ENCODE data around the gene ASB8. TPM values are rescaled to one million over a fixed set of nuclear protein-coding genes. Genes with fewer than 3 reads are reported as not detected.
A peak's percentile ranks its signal among the peaks of the same experiment; 100 is the strongest.
"Not testable (repeated sequence)": the region's sequence is repeated elsewhere in the genome, so short reads cannot be mapped to it uniquely, and the experiment has no call there.

Gene ASB8
- total RNA-seq, 2 experiments from 2014 or later = 28.8 to 33.0 TPM

DNA sequence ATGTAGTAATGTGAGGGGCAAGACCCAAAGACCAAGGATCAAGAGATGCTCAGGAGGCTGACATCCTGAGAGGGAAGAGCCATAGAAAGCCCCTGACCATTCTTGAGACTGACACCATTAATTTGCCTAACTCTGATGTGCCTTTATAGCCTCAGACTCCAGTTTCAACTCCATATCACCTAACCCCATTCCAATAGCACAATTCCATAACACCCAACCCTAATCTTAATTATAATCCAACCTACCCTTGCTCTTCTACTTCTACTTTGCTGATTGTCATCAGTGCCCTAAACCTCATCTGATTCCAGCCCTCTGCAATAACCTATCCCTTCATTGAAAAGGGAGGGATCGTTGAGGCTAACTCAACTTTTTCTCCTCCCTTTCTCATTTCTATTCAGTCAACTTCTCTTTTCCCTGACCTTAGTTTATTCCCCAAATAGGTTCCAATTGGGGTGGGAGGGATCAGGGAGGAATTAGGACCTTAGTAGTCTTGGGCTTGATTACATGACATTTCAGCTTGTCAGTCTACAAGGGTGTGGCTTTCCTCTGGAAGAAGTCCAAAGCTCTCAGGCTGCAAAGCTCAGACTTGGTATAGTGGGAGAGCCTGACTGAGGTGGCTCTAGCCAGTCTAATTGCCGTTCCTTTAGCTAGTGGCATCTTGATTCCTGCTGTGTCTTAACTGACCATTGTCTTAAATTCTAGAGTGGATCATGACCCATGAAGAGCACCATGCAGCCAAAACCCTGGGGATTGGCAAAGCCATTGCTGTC lies 35.1 kb downstream of the ASB8 start:
- no peak for ATAC-seq
- intact Hi-C loops (cut with DNase I, micrococcal nuclease) = no loop called here
- peaks cover 27% of the 10 kb centered on the region for H3K36me3 Mint-ChIP-seq (ENCODE audit: low read depth)
- no peaks in the 10 kb centered on the region for H3K27me3 Mint-ChIP-seq
- ChIA-PET POLR2A (no interaction called here), CTCF (interaction anchor here (1.0 to 1.4 kb wide), 2 partner anchors 17 to 20 kb away, joined by 3 to 4 read pairs; partner anchors contain the start of gene SENP1)
- H3K4me3 Mint-ChIP-seq = no peak overlapping the region
- peaks cover 16% of the 10 kb centered on the region for H3K4me1 Mint-ChIP-seq
- no peak overlapping the region for H3K27ac Mint-ChIP-seq
- DNase-seq = no peak
- no peaks in the 10 kb centered on the region for H3K9me3 Mint-ChIP-seq (ENCODE audit: low read depth)

DNA sequence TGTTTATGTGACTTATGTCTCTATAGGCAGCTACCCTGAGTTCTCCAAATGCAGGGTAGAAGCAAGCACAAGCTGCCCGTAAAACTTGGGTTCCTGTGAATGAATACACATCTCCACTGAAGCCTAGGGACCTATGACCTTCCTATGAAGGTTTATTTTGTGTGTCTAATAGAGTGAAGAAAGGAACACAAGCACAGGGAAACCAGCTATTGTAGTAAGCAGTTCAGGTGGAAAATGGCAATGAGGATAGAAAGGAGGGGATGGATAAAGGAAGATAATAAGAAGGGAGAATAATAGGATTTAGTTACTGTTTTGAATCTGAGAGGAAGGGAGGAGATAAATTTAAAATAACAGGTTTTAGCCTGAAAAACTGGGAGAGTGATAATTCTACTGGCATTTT lies 35.8 kb downstream of the ASB8 start:
- intact Hi-C loops (cut with DNase I, micrococcal nuclease) = no loop called here
- Mint-ChIP-seq H3K9me3 (ENCODE audit: low read depth) (no peaks in the 10 kb centered on the region), H3K4me3 (no peak overlapping the region), H3K4me1 (peaks cover 16% of the 10 kb centered on the region), H3K27me3 (peaks cover 3% of the 10 kb centered on the region), H3K36me3 (ENCODE audit: low read depth) (peaks cover 23% of the 10 kb centered on the region), H3K27ac (no peak overlapping the region)
- ChIA-PET POLR2A (no interaction called here), CTCF (interaction anchor here (0.7 to 1.4 kb wide), 3 partner anchors 16 to 990 kb away, joined by 3 to 4 read pairs (median 3); partner anchors contain the start of gene SENP1)
- ATAC-seq (no peak), DNase-seq (no peak)

DNA sequence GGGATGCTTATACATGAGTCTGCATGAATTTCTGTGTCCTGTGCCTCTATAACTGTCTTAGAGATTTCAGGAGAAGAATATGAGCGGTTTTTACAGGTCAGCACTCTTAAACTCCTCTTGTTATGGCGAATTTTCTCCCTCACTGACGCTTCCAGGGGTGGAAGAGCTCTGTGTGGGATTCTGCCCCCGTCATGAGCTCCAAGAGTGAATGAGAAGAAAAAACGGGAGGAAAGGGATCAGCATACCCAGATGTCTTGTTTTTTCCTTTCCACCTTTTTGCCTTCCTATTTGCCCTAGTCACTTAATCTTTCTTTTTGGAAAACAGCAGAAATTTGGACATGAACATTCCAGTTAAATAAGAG lies 37.5 kb downstream of the ASB8 start:
- CTCF ChIA-PET = interaction anchor here (1.1 to 1.4 kb wide), 4 partner anchors 23 to 499 kb away, joined by 3 to 4 read pairs (median 3); partner anchors contain the start of gene ASB8
- Mint-ChIP-seq H3K36me3 (ENCODE audit: low read depth) (peaks cover 16% of the 10 kb centered on the region), H3K4me1 (peaks cover 16% of the 10 kb centered on the region), H3K27me3 (peaks cover 5% of the 10 kb centered on the region), H3K27ac (peak overlapping the region; percentile 61), H3K9me3 (ENCODE audit: low read depth) (no peaks in the 10 kb centered on the region), H3K4me3 (peak overlapping the region; percentile 93)
- intact Hi-C loops (cut with DNase I, micrococcal nuclease) = loop anchor here (1.0 kb wide), 2 partner anchors 14 to 37 kb away; partner anchors contain the start of genes SENP1 (in 2 of the 2) and ASB8 (in 1 of the 2)
- DNase-seq (no peak), ATAC-seq (no peak)
- POLR2A ChIA-PET = interaction anchor here (0.6 kb wide), 1 partner anchor 36 kb away, joined by 3 read pairs; no protein-coding TSS in a partner anchor

DNA sequence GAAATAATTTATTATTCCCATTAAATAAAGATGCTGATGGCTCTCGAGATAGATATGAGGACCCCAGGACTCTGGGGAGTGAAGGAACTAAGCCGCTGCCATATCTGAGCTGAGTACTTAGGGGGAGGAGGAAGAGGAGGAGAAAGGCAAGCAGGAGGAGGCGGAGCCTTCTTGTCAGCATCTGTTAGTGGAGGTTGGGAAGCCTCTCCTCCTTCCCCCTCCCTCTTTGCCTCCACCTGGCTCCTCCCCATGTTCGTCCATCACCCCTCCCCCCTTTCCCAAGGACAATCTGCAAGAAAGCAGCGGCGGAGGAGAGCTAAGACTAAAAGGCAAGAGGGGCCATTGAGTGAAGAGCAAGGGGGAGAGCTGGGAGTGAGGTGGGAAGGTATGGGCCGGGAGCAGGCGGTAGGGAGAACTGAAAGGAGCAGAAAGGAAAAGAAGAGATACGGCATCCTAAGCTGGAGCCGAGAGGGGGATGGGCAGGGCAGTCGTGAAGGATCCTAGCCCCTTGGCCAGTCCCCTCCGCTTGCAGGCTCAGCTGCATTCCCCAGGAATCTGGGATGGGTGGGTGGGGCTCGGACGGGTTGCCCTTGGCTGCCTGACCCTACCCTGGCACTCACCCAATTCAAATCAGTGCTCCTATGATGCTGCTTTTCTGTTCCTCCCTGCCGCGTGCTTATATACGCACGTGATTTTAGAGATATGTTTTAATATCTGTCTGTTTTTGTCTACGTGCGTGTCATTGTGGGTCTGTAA lies 38.1 kb downstream of the ASB8 start, which contains the start of gene PFKM:
Gene PFKM, plus strand, starts transcription at position 287 of the 756 bp plus-strand sequence. CDS start 3,411 bp downstream, outside the sequence.
- Mint-ChIP-seq H3K27ac (peak within 1 kb of the TSS; percentile 89), H3K36me3 (ENCODE audit: low read depth) (peaks cover 11% of the 10 kb centered on the region), H3K9me3 (ENCODE audit: low read depth) (no peaks in the 10 kb centered on the region), H3K4me1 (peaks cover 16% of the 10 kb centered on the region), H3K27me3 (peaks cover 5% of the 10 kb centered on the region), H3K4me3 (peak within 1 kb of the TSS; percentile 93)
- ChIA-PET CTCF (interaction anchor here (0.6 to 1.4 kb wide), 6 partner anchors 10 to 500 kb away, joined by 3 to 4 read pairs (median 3); partner anchors contain the start of gene ASB8), POLR2A (interaction anchor here (0.6 to 0.9 kb wide), 3 partner anchors 36 to 64 kb away, joined by 3 to 5 read pairs (median 3); partner anchors contain the start of gene ASB8)
- intact Hi-C loops (cut with DNase I, micrococcal nuclease) = loop anchor here (1.0 kb wide), 2 partner anchors 13 to 38 kb away; partner anchors contain the start of genes SENP1 (in 2 of the 2) and ASB8 (in 1 of the 2)
- DNase-seq = peak; percentile 86
- peak; percentile 100 for ATAC-seq

- H3K4me3 Mint-ChIP-seq = peak overlapping the region; percentile 93
- intact Hi-C loops (cut with DNase I, micrococcal nuclease) = no loop called here
- H3K27me3 Mint-ChIP-seq = peaks cover 7% of the 10 kb centered on the region
- H3K36me3 Mint-ChIP-seq (ENCODE audit: low read depth) = peaks cover 6% of the 10 kb centered on the region
- no peak for DNase-seq
- POLR2A ChIA-PET = interaction anchor here (0.9 kb wide), 1 partner anchor 65 kb away, joined by 3 read pairs; no protein-coding TSS in a partner anchor
- CTCF ChIA-PET = interaction anchor here (1.0 kb wide), 1 partner anchor 10 kb away, joined by 4 read pairs; no protein-coding TSS in a partner anchor
- peaks cover 16% of the 10 kb centered on the region for H3K4me1 Mint-ChIP-seq
- H3K27ac Mint-ChIP-seq = no peak overlapping the region
- no peak for ATAC-seq
- no peaks in the 10 kb centered on the region for H3K9me3 Mint-ChIP-seq (ENCODE audit: low read depth)
Observed at GRCh38 chr12:48118284-48118871, 38.9 kb downstream of the ASB8 start.

- H3K27ac Mint-ChIP-seq = no peak overlapping the region
- intact Hi-C loops (cut with DNase I, micrococcal nuclease) = no loop called here
- no peaks in the 10 kb centered on the region for H3K9me3 Mint-ChIP-seq (ENCODE audit: low read depth)
- DNase-seq (no peak), ATAC-seq (no peak)
- ChIA-PET CTCF (no interaction called here), POLR2A (no interaction called here)
- H3K4me1 Mint-ChIP-seq = peaks cover 15% of the 10 kb centered on the region
- peaks cover 7% of the 10 kb centered on the region for H3K27me3 Mint-ChIP-seq
- H3K36me3 Mint-ChIP-seq (ENCODE audit: low read depth) = no peaks in the 10 kb centered on the region
- H3K4me3 Mint-ChIP-seq = no peak overlapping the region
Observed at GRCh38 chr12:48115957-48116356, 41.4 kb downstream of the ASB8 start.

DNA sequence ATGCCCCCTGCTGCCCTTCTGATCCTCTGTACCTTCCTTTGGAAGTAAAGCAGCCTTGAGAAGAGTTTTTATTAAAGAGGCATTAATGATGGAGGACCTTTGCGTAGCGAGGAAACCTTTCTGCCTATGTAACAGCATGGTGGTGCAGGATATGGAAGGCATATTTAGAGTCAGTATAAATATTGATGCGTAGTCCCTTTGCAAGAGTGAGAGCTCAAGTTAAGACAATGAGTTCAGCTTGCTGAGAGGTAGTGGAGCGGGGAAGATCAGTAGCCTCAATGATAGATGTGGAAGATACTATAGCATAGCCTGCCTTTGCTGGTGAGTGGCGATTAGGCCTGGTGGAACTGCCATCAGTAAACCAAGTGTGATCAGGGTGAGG lies 46.0 kb downstream of the ASB8 start:
- H3K4me1 Mint-ChIP-seq = peaks cover 27% of the 10 kb centered on the region
- POLR2A ChIA-PET; intact Hi-C loops (cut with DNase I, micrococcal nuclease); H3K36me3 Mint-ChIP-seq (ENCODE audit: low read depth); H3K9me3 Mint-ChIP-seq (ENCODE audit: low read depth); ATAC-seq; H3K4me3 Mint-ChIP-seq; CTCF ChIA-PET; H3K27ac Mint-ChIP-seq; H3K27me3 Mint-ChIP-seq; DNase-seq: not testable (repeated sequence)

DNA sequence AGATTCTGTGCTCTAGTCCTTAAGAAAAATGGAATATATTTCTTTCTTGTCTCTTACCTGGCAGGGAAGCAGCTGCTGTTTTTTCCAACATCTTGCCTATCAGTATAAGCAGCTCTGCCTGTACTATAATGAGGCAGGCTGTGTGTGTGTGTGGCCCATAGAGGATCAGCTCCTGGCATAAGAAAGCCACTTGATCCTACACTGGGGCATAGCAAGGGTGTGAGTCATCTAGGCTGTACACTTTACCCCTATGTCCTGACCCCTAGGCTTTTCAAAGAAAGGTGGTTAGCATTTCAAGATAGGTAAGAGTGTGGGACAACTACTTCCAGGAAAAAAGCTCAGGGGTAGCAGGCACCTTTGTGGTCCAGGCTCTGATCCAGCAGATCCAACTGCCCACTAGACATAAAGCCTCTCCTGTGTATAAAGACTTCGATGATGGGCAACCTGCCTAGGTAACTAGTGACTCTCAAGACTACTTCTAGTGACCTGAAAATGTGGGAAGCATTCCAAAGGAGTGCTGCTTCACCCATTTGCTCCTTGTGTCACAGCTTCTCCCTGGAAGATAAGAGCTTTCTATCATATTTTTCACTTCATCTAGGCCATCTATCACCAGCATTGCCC lies 46.5 kb downstream of the ASB8 start:
- no peak overlapping the region for H3K4me3 Mint-ChIP-seq
- no peak for ATAC-seq
- no peak for DNase-seq
- no peaks in the 10 kb centered on the region for H3K36me3 Mint-ChIP-seq (ENCODE audit: low read depth)
- H3K9me3 Mint-ChIP-seq (ENCODE audit: low read depth) = no peaks in the 10 kb centered on the region
- CTCF ChIA-PET = interaction anchor here (0.7 to 1.2 kb wide), 2 partner anchors 78 to 89 kb away, joined by 3 read pairs; no protein-coding TSS in a partner anchor
- intact Hi-C loops (cut with DNase I, micrococcal nuclease) = no loop called here
- H3K4me1 Mint-ChIP-seq = peaks cover 28% of the 10 kb centered on the region
- no peak overlapping the region for H3K27ac Mint-ChIP-seq
- H3K27me3 Mint-ChIP-seq = peaks cover 4% of the 10 kb centered on the region
- POLR2A ChIA-PET = no interaction called here

DNA sequence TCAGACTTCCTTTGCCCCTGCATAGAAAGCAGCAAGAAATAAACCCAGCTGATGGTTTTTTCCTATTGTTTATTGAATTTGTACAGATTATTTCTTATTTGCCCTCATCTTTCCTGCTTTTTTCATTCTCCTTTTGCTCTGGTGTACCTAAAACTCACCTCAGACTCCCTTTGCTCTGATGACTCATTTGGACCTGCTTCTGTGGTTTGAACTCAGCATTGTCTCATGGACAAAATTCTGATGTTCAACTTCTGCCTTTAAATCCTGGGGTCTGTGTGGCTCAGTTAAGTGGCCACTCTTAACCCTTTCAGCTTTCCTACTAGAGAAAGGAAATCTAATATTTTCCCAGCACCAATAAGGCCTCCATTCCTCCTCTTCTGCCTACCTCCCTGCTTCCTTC lies 47.9 kb downstream of the ASB8 start:
- H3K36me3 Mint-ChIP-seq (ENCODE audit: low read depth) = peaks cover 3% of the 10 kb centered on the region
- POLR2A ChIA-PET = interaction anchor here (0.6 kb wide), 1 partner anchor 403 kb away, joined by 3 read pairs; no protein-coding TSS in a partner anchor
- H3K27ac Mint-ChIP-seq = no peak overlapping the region
- CTCF ChIA-PET = interaction anchor here (1.5 to 1.6 kb wide), 2 partner anchors 16 to 48 kb away, joined by 5 to 8 read pairs; partner anchors contain the start of gene ASB8
- no peak for DNase-seq
- no peak for ATAC-seq
- no peaks in the 10 kb centered on the region for H3K9me3 Mint-ChIP-seq (ENCODE audit: low read depth)
- H3K27me3 Mint-ChIP-seq = peaks cover 2% of the 10 kb centered on the region
- H3K4me3 Mint-ChIP-seq = no peak overlapping the region
- H3K4me1 Mint-ChIP-seq = peaks cover 31% of the 10 kb centered on the region
- intact Hi-C loops (cut with DNase I, micrococcal nuclease) = loop anchor here in 1 of 2 experiments (5.0 kb wide), 2 partner anchors 402 to 1892 kb away; partner anchors contain the start of gene RPAP3

Data from activated CD4-positive, alpha-beta T cell treated with anti-CD3 and anti-CD28 coated beads for 36 hours (primary cell).